ENCODE results near the gene DESI2. TPM values are rescaled to one million over a fixed set of nuclear protein-coding genes. Genes with fewer than 3 reads are reported as not detected.

DESI2 gene
- 17.2 TPM for total RNA-seq

- peak; percentile 94 to 99 (median 99) for DNase-seq (ENCODE audit: low read depth in 2 of 3, low spot score in 2 of 3)
Measured at GRCh38 chr1:244652623-244653438, at the start of gene DESI2. Gene DESI2, plus strand, starts transcription at chr1:244653126. Its CDS starts 188 bp downstream, at chr1:244653314.

- DNase-seq (ENCODE audit: low read depth in 2 of 3, low spot score in 2 of 3), result peak in 1 of 3 donors; percentile 57
Measured at GRCh38 chr1:244603498-244603897, 49.4 kb upstream of the DESI2 start.

GRCh38 chr1:244605835-244606370, 47.0 kb upstream of the DESI2 start:
- DNase-seq (ENCODE audit: low read depth in 2 of 3, low spot score in 2 of 3), result no peak

- no peak for DNase-seq (ENCODE audit: low read depth in 2 of 3, low spot score in 2 of 3)
Measured at GRCh38 chr1:244614113-244614836, 38.7 kb upstream of the DESI2 start.

GRCh38 chr1:244614879-244615278, 38.0 kb upstream of the DESI2 start:
- DNase-seq (ENCODE audit: low read depth in 2 of 3, low spot score in 2 of 3), result no peak

GRCh38 chr1:244615301-244615700, 37.6 kb upstream of the DESI2 start:
- DNase-seq (ENCODE audit: low read depth in 2 of 3, low spot score in 2 of 3), result no peak

GRCh38 chr1:244626709-244627108, 26.2 kb upstream of the DESI2 start:
- DNase-seq (ENCODE audit: low read depth in 2 of 3, low spot score in 2 of 3), result no peak

GRCh38 chr1:244628789-244629188, 24.1 kb upstream of the DESI2 start:
- DNase-seq (ENCODE audit: low read depth in 2 of 3, low spot score in 2 of 3), result no peak

GRCh38 chr1:244633140-244633539, 19.8 kb upstream of the DESI2 start:
- no peak for DNase-seq (ENCODE audit: low read depth in 2 of 3, low spot score in 2 of 3)

- DNase-seq (ENCODE audit: low read depth in 2 of 3, low spot score in 2 of 3), result no peak
Measured at GRCh38 chr1:244634546-244634945, 18.4 kb upstream of the DESI2 start.

GRCh38 chr1:244636488-244637259, 16.3 kb upstream of the DESI2 start:
- no peak for DNase-seq (ENCODE audit: low read depth in 2 of 3, low spot score in 2 of 3)

GRCh38 chr1:244639561-244639960, 13.4 kb upstream of the DESI2 start:
- DNase-seq (ENCODE audit: low read depth in 2 of 3, low spot score in 2 of 3), result no peak

GRCh38 chr1:244640917-244641316, 12.0 kb upstream of the DESI2 start:
- no peak for DNase-seq (ENCODE audit: low read depth in 2 of 3, low spot score in 2 of 3)

- DNase-seq (ENCODE audit: low read depth in 2 of 3, low spot score in 2 of 3), result no peak
Measured at GRCh38 chr1:244642526-244642925, 10.4 kb upstream of the DESI2 start.

- no peak for DNase-seq (ENCODE audit: low read depth in 2 of 3, low spot score in 2 of 3)
Measured at GRCh38 chr1:244642988-244643387, 9.9 kb upstream of the DESI2 start.

GRCh38 chr1:244645414-244645813, 7.5 kb upstream of the DESI2 start:
- DNase-seq (ENCODE audit: low read depth in 2 of 3, low spot score in 2 of 3), result no peak

- DNase-seq (ENCODE audit: low read depth in 2 of 3, low spot score in 2 of 3), result no peak
Measured at GRCh38 chr1:244645890-244646289, 7.0 kb upstream of the DESI2 start.

GRCh38 chr1:244647819-244648218, 5.1 kb upstream of the DESI2 start:
- DNase-seq (ENCODE audit: low read depth in 2 of 3, low spot score in 2 of 3), result no peak

- DNase-seq (ENCODE audit: low read depth in 2 of 3, low spot score in 2 of 3), result no peak
Measured at GRCh38 chr1:244651956-244652622, 837 bp upstream of the DESI2 start.

- no peak for DNase-seq (ENCODE audit: low read depth in 2 of 3, low spot score in 2 of 3)
Measured at GRCh38 chr1:244653439-244654107, 647 bp downstream of the DESI2 start.

Data from hematopoietic multipotent progenitor cell (in vitro differentiated cells).